EL (cell line): ENCODE measurements around the gene ATP2A3.

Source experiments
- DNase-seq: peaks from one replicate; pipeline ENCODE4 v3.0.0-alpha.2; 2016

Gene ATP2A3

GRCh38 chr17:3924512-3925350 lies 39.5 kb downstream of the ATP2A3 start:
- no peak for DNase-seq

DNA sequence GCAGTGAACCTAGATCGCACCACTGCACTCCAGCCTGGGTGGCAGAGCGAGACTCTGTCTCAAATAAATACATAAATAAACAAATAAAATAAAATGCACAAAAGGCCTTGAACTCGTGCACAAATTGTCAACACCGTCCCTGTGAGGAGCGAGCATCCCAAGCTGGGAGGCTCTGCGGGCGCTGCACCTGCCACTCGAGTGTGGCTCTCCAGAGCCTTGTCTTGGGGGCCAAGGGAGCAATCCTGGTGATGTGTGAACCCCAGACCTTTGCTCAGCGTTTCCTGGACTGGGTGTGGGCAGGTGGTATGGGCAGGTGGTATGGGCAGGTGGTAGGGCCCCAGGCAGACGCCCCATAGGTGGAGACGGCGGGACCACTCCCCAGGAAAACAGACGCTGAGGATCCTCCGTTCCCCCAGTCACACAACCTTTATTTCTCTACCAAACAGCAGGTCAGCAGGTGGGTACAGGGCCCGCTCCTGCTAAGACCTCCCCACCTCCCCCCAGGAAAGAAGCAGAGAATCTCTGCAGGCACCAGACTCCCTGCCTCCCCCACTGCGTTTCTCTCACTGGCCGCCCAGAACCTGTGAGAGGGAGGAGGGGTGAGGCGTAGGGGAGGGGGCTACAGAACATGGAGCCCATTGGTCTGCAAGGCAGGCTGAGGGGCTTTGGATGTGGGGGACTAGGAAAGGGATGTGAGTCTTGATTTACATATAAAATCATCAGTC lies 40.6 kb downstream of the ATP2A3 start:
- DNase-seq, result no peak

- DNase-seq, result no peak
These were observed 41.5 kb downstream of the ATP2A3 start for GRCh38 chr17:3922765-3923164.

GRCh38 chr17:3921502-3922319 lies 42.5 kb downstream of the ATP2A3 start:
- DNase-seq, result no peak

DNA sequence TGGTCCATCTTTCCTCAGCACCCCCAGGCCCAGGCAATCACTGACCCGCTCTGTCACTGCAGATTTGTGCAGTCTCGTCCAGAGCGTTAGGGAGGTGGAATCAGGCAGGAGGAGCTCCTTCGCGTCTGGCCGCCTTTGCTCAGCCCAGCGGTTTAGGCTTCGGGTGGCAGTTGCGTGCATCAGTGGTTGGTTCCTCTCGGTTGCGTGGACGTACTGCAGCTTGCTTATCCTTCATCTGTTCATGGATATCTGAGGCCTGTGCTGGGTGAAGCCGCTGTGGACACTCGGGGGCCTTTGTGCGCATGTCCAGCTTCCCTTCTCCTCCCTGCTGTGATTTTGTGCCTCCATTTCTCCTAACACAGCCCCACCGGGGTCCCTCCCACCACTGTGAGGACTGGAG lies 43.2 kb downstream of the ATP2A3 start:
- no peak for DNase-seq

GRCh38 chr17:3919123-3919624 lies 45.1 kb downstream of the ATP2A3 start:
- DNase-seq, result no peak

DNA sequence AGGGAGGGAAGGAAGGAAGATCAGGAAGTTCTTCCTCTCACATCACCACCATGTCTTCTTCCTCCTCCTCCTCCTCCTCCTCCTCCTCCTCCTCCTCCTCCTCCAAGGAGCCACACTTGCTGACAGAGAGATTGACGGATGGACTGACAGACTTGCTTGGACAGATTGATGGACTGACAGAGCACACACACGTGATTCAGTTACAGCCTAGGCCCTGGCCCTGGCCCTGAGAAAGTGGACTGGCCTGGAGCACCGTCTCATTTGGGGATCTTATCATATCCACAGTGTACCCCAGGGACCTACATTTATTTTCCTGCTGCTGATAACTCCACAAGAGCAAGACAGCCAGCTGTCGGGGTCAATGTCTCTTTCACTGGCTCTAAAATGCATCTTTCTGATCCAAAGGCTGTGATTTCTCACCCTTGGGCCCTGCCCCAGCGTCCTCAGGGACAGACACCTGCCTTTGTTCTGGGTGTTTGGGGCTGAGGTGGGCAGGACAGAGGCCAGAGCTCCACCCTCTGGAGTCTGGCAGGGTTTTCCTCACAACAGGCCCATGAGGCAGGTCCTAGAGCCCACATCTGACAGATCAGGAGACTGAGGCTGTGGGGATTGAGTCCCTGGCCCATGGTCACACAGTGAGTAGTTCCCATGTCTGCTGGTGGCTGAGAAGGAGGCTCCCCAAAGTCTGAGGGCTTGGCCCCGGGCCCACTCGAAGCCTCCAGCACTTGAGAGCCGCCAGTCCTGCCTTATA lies 45.7 kb downstream of the ATP2A3 start:
- DNase-seq, result no peak

DNA sequence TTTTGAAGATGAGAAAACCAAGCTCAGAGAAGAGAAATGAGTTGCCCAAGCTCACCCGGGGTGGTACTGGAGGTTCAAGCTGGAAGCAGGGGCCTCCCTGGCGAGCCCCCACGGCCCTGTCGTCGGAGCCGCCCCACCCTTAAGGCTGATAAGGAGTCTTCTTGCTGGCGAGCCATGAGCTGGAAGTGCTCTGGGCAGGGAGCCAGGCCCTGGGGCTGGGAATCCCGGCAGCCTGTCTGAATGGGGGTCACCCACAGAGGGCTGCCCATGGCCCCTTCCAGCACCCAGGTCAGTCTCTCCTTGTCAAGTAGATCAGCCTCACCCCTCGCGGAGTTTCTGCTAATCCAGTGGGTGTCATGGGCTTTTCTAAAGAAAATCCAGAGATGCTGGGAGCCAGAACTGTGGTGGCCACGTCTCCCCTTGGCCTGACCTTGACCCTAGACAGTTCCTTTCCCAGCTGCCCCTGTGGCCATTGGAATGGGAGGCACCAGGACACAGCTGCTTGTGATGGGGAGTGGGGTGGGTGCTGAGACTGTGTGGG lies 46.8 kb downstream of the ATP2A3 start:
- peak; percentile 31 for DNase-seq

DNA sequence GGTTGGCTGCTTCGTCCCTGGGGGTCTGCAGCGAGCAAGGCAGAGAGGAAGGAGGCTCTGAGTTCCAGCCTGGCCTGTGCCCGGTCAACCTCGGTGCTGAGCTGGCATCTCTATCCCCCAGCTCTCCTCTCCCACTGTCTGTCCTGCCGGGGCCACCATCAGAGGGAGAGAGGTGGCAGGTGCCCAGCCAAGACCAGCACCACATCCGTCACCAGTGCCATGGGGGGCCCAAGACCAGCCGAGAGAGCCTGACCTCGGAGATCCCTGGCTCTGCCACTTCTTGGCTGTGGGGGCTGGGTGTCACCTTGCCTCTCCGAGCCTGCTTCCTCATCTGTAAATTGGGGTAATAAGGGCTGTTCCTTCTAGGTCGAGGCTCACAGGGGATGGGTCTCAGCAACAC lies 47.4 kb downstream of the ATP2A3 start:
- no peak for DNase-seq

DNA sequence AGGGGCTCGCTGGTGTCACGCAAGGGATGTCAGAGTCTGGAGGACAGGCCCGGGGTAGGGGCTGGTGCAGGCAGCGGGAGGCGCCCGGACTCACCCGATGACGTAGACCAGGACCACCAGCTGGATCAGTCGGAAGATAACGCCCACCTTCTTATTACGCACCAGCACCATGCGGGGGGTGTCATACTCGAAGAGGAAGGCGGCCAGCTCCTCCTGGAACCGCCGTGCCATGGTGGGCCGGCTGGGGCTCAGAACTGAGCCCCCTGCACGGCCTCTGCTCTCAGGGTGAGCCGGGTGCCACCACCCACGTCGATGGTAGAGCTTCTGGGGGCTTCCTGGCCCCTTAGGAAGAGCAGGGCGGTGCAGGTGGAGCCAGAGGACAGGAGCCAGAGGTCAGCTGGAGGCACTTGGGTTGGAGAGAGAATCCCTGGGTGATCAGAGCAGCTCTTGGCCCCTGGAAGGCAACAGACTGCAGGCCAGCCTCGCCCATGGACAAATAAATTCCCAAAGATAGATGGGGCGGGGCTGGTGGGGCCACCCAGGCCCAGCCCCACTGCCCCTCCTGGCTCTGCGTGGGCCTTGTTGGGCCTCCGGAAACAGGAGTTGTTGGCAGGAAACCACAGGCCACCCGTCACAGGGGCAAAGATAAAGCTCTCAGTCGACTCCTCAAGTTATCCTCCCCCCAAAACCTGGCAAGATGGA lies 48.1 kb downstream of the ATP2A3 start, which contains the start of gene P2RX1:
P2RX1 (minus strand) TSS at position 471 of the 702 bp plus-strand sequence; CDS start at position 231, 240 bp downstream.
- no peak for DNase-seq

DNA sequence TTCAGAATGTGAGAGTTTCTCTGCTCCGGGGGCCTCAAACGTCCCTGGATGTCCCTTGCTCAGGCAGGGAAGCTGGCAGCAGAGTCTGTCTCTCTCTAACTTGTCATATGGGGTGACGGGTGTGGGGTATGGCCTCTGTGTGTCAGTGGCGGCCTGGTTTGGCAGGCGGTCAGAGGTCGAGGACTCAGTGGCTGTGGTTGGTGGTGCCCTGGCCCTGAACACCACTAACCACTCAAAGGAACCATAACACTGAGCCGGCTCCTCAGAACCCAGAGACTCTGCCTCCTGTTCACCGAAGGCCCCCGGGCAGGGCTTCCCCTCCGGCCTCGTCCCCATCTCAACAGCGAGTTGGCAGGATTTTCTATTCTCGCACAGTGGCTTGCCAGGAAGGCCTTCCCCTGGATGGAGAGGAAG lies 48.6 kb downstream of the ATP2A3 start:
- no peak for DNase-seq

GRCh38 chr17:3914312-3914670 lies 49.9 kb downstream of the ATP2A3 start:
- no peak for DNase-seq

DNA sequence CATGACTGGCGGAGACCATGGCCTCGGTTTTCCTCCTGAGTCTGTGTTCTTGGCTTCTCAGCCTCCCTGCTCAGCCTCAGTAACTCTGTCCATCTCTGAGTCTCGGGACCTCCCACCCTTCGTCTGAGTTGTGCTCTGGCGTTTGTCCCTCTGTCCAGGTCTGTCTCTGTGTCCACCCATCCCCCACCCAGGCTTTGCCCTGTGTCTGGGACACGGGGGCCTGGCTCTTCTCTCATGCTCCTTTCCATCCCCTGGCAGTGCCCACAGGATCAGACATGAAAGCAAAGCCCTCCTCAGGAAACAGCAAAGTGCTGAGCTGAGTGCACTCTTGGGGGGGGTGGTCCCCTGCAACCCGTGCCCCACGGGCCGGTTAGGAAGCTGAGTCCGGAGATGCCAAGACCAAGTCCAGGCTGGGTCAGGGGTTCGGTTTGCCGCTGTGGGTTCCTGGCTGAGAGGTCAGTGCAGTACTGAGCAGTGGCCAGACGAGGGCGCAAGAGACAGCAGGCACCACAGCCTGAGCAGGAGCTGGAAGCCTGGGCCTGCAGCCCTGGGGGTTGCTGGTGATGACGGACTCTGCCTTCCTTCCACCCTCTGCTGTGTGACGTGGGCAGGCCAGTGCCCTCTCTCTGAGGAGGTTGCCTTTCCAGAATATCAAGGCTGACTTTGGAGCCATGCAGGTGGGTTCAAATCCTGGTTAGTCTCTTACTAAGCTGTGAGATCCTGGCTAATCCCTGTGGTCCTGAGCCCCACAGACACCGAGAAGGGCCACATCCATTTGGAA lies 50.5 kb downstream of the ATP2A3 start:
- DNase-seq, result peak; percentile 78

GRCh38 chr17:3912827-3913226 lies 51.4 kb downstream of the ATP2A3 start:
- DNase-seq, result no peak

- no peak for DNase-seq
These were observed 52.8 kb downstream of the ATP2A3 start for GRCh38 chr17:3911271-3912053.

DNA sequence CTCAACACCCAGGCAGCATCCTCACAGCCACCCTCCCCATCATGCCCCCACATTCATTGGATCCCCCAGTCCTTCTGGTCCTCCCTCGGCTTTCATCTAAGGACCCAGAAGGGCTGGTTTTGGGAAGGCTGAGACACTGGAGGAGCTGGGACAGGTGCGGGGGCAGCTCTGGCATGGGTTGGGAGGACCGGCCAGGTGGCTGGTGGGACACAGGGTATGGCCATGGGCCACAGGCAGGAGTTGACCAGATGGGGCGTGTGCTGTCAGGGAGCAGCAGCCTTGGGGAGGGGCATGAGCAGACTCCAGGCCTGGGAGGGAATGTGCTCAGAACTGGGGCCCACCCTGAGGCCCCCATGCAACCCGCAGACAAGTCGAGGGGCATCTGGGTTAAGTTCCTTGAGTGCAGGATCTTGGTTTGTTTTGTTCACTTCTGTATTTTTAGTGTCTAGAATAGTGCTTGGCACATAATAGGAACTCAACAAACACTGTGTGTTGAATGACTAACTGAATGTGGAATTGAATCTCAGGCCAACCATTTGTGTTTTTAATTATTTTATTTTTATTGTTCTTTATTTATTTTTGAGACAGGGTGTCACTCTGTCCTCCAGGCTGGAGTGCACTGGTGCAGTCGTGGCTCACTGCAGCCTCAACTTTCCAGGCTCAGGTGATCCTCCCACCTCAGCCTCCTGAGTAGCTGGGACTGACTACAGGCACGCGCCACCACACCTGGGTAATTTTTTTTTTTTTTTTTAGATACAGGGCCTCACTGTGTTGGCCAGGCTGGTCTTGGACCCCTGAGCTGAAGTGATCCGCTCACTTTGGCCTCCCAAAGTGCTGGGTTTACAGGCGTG lies 53.6 kb downstream of the ATP2A3 start:
- DNase-seq, result no peak

DNA sequence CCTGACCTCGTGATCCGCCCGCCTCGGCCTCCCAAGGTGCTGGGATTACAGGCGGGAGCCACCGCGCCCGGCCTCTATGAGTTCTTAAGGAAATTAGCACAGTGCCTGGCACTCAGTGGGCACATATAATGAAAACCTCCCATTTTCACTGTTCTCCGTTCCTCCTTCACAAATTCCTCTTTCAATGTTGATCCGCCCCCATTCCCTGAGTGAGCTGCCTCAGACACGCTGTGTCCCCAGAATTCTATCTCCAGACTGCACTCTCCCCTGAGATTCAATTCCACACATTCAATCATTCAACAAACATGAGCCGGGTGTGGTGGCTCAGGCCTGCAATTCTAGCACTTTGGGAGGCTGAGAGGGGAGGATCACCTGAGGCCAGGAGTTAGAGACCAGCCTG lies 55.0 kb downstream of the ATP2A3 start:
- no peak for DNase-seq

DNA sequence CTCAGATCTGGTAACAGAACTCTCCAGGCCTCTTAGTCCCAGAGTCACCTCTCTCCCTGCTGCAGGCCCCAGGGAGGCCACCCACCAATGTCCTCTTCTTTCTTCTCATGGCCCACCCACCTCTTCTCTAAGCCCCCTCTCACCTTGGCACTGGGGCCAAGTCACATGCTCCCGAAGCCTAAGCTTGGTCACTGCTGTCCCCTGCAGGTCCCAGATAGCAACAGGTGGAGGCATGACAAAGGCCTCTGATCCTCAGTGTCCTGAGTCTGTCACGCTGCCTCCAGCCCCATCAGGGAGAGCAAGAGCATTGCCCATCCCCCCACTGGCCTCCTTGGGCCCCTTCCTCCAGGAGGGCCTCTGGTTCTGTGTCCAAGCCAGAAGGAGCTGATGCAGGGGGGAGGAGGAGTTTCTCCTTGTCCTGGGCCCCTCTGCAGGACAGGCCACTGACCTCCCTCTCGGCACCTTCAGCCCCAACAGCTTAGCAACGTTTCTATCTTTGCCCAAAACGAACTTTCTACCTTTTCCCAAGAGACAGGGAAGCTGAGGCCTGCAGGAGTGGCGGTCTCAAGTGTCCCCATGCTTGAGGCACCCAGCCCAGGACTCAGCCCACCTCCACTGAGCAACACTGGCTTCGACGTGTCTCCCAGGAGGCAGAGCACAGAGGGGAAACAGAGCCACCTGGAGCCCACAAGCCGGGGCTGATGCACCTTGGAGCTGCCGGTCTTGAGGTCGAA lies 56.6 kb downstream of the ATP2A3 start:
- DNase-seq, result no peak
